IMR-90 (cell line): ENCODE measurements around the gene SASH1. TPM values are rescaled to one million over a fixed set of nuclear protein-coding genes. Genes with fewer than 3 reads are reported as not detected.

Source experiments
- ATAC-seq: fragments of 200-7000 bp; cut with Tn5 transposase; 2 replicates; pipeline ENCODE4 v1.9.1; 2020; ENCODE audit warnings: low read depth, mild to moderate bottlenecking, moderate library complexity
- BruUV-seq: library from RNA; stranded (reverse); fragments of 400-500 nt; replicated peaks from 2 replicates; lab custom pipeline; 2021; lab: Mats Ljungman, UMichigan
- CTCF ChIA-PET: fragments of 300-600 bp; formaldehyde crosslinking; extraction: SDS; loops from one replicate; lab custom pipeline; 2021; ENCODE audit warnings: antibody characterized with exemption; lab: Yijun Ruan, JAX
- POLR2A ChIA-PET: fragments of 300-600 bp; sonication (Branson Sonifier 250); formaldehyde crosslinking; loops from one replicate; lab custom pipeline; 2022; ENCODE audit warnings: antibody characterized with exemption; ENCODE audit not compliant: unreplicated experiment; lab: Charles Lee
- DNase-seq: peaks from one replicate; pipeline ENCODE4 v3.0.0; 2013
- H2AFZ ChIP-seq: replicated peaks from 2 replicates; pipeline ENCODE3; 2013; ENCODE audit warnings: low read length, mild to moderate bottlenecking; ENCODE audit not compliant: poor library complexity
- H2AK5ac ChIP-seq: 2 replicates; pipeline ENCODE4 v1.6.1; 2013; ENCODE audit warnings: low read depth, low read length, inconsistent platforms
- H2AK9ac ChIP-seq: replicated peaks from 2 replicates; pipeline ENCODE3; 2013; ENCODE audit warnings: mild to moderate bottlenecking, low read depth, low read length, moderate library complexity; ENCODE audit not compliant: poor library complexity
- H2BK120ac ChIP-seq: 2 replicates; pipeline ENCODE4 v1.6.1; 2013; ENCODE audit warnings: low read depth, low read length, inconsistent platforms
- H2BK15ac ChIP-seq: 3 replicates; pipeline ENCODE4 v1.6.1; 2013; ENCODE audit warnings: low read depth, low read length, inconsistent platforms
- H2BK20ac ChIP-seq: 2 replicates; pipeline ENCODE4 v1.6.1; 2013; ENCODE audit warnings: low read depth, mild to moderate bottlenecking, inconsistent platforms, low read length, moderate library complexity
- H2BK5ac ChIP-seq: 2 replicates; pipeline ENCODE4 v1.6.1; 2013; ENCODE audit warnings: mild to moderate bottlenecking, low read depth, low read length, inconsistent platforms; ENCODE audit not compliant: poor library complexity, severe bottlenecking
- H3K14ac ChIP-seq: replicated peaks from 2 replicates; pipeline ENCODE4 v1.6.1; 2013; ENCODE audit warnings: low read depth, low read length, inconsistent platforms
- H3K18ac ChIP-seq: 2 replicates; pipeline ENCODE4 v1.6.1; 2013; ENCODE audit warnings: low read depth, low read length, control low read depth
- H3K23ac ChIP-seq: 2 replicates; pipeline ENCODE4 v1.6.1; 2013; ENCODE audit warnings: low read depth, low read length, inconsistent platforms
- H3K27ac ChIP-seq: 2 replicates; pipeline ENCODE4 v1.5.1; 2013; ENCODE audit warnings: mild to moderate bottlenecking, control low read depth, low read length; ENCODE audit not compliant: insufficient read depth
- H3K27me3 ChIP-seq: 2 replicates; pipeline ENCODE4 v1.6.1; 2013; ENCODE audit warnings: low read length; ENCODE audit not compliant: control insufficient read depth, insufficient read depth
- H3K36me3 ChIP-seq: 2 replicates; pipeline ENCODE4 v1.6.1; 2013; ENCODE audit warnings: low read length, mixed read lengths; ENCODE audit not compliant: control insufficient read depth, insufficient read depth
- H3K4ac ChIP-seq: 2 replicates; pipeline ENCODE4 v1.6.1; 2013; ENCODE audit warnings: low read depth, low read length, inconsistent platforms
- H3K4me1 ChIP-seq: 2 replicates; pipeline ENCODE4 v1.6.1; 2013; ENCODE audit warnings: low read length, mixed read lengths; ENCODE audit not compliant: control insufficient read depth, insufficient read depth
- H3K4me2 ChIP-seq: 2 replicates; pipeline ENCODE4 v1.6.1; 2013; ENCODE audit warnings: low read depth, mild to moderate bottlenecking, control low read depth, low read length, moderate library complexity
- H3K4me3 ChIP-seq: 2 replicates; pipeline ENCODE4 v1.5.1; 2013; ENCODE audit warnings: low read depth, mild to moderate bottlenecking, control low read depth, low read length, moderate library complexity; ENCODE audit not compliant: insufficient read depth
- H3K56ac ChIP-seq: 2 replicates; pipeline ENCODE4 v1.6.1; 2013; ENCODE audit warnings: low read length, inconsistent platforms; ENCODE audit not compliant: insufficient read depth; ENCODE audit errors: extremely low read depth
- H3K79me1 ChIP-seq, 2 experiments: 2 replicates each; pipeline ENCODE4 v1.6.1; 2013; ENCODE audit warnings: low read length in 2 of 2, inconsistent platforms in 1 of 2, low read depth in 1 of 2
- H3K9ac ChIP-seq: 2 replicates; pipeline ENCODE4 v1.6.1; 2013; ENCODE audit warnings: low read depth, low read length, control low read depth
- H3K9me1 ChIP-seq: 2 replicates; pipeline ENCODE4 v1.6.1; 2013; ENCODE audit warnings: low read length, inconsistent platforms; ENCODE audit not compliant: insufficient read depth
- H3K9me3 ChIP-seq: 2 replicates; pipeline ENCODE4 v1.6.1; 2013; ENCODE audit warnings: low read length; ENCODE audit not compliant: control insufficient read depth, insufficient read depth
- H4K20me1 ChIP-seq: 2 replicates; pipeline ENCODE4 v1.6.1; 2013; ENCODE audit warnings: low read length, inconsistent platforms; ENCODE audit not compliant: insufficient read depth
- H4K5ac ChIP-seq: 2 replicates; pipeline ENCODE4 v1.6.1; 2013; ENCODE audit warnings: mild to moderate bottlenecking, low read depth, low read length, control low read depth
- H4K8ac ChIP-seq, 2 experiments: 2 replicates each; pipeline ENCODE4 v1.6.1; 2013; ENCODE audit warnings: low read depth in 2 of 2, low read length in 2 of 2, control low read depth in 1 of 2, inconsistent platforms in 1 of 2
- H4K91ac ChIP-seq: 2 replicates; pipeline ENCODE4 v1.6.1; 2013; ENCODE audit warnings: low read depth, low read length, inconsistent platforms; ENCODE audit not compliant: insufficient read depth
- BHLHE40 ChIP-seq: fragments of 150-350 bp; IDR thresholded peaks from 2 replicates; pipeline ENCODE4 v1.6.1; 2016; ENCODE audit warnings: mild to moderate bottlenecking, low read depth, low read length
- CHD1 ChIP-seq: IDR thresholded peaks from 2 replicates; pipeline ENCODE4 v1.6.1; 2012; ENCODE audit warnings: low read depth, low read length, improper control_type of control experiment
- FOS ChIP-seq: fragments of 150-350 bp; IDR thresholded peaks from 2 replicates; pipeline ENCODE4 v1.6.1; 2016; ENCODE audit warnings: low read depth, low read length
- MAFK ChIP-seq: IDR thresholded peaks from 2 replicates; pipeline ENCODE4 v1.6.1; 2012; ENCODE audit warnings: low read depth, low read length, improper control_type of control experiment
- MAZ ChIP-seq: IDR thresholded peaks from 2 replicates; pipeline ENCODE4 v1.6.1; 2012; ENCODE audit warnings: low read depth, mild to moderate bottlenecking, low read length, improper control_type of control experiment, moderate library complexity, borderline replicate concordance
- MXI1 ChIP-seq: IDR thresholded peaks from 2 replicates; pipeline ENCODE4 v1.6.1; 2012; ENCODE audit warnings: low read depth, mild to moderate bottlenecking, low read length, moderate library complexity, borderline replicate concordance
- RAD21 ChIP-seq: IDR thresholded peaks from 2 replicates; pipeline ENCODE4 v1.6.1; 2012; ENCODE audit warnings: low read length, improper control_type of control experiment
- RFX5 ChIP-seq: IDR thresholded peaks from 2 replicates; pipeline ENCODE4 v1.8.0; 2012; ENCODE audit warnings: low read depth, mild to moderate bottlenecking, low read length, moderate library complexity
- SMC3 ChIP-seq: fragments of 150-350 bp; IDR thresholded peaks from 2 replicates; pipeline ENCODE4 v1.6.1; 2016; ENCODE audit warnings: low read depth, mild to moderate bottlenecking, antibody characterized with exemption, low read length, moderate library complexity
- WGBS, 2 experiments: methylation state at CpG; one replicate each; pipeline versions ENCODE4 v1.1.5 to v1.1.7; 2013; ENCODE audit warnings: missing lambda C conversion rate in 2 of 2; ENCODE audit not compliant: insufficient read length in 1 of 2; ENCODE audit errors: extremely low coverage in 2 of 2; 5-methylcytosine and 5-hydroxymethylcytosine counted together
- dilution Hi-C: fragments of 300-500 bp; cut with HindIII; formaldehyde crosslinking; loops from one replicate; pipeline ENCODE4 v1.14.3; 2018; ENCODE audit warnings: low sequenced_read_pairs; ENCODE audit not compliant: unreplicated experiment
- in situ Hi-C: fragments of 300-500 bp; cut with MboI; formaldehyde crosslinking; loops from 3 replicates; pipeline ENCODE4 v1.14.3; 2019; ENCODE audit warnings: low sequenced_read_pairs, inconsistent platforms, mixed read lengths
- intact Hi-C: fragments of 100-400 bp; cut with micrococcal nuclease; formaldehyde crosslinking; loops from 2 replicates; pipeline ENCODE4 v1.10.0; 2022
- polyA plus RNA-seq, 3 experiments: library from polyadenylated mRNA; depleted of rRNA; stranded (reverse); fragments of >200 nt; gene quantifications; 2 replicates each; pipeline ENCODE4 v1.2.3, GENCODE V29; 2012; ENCODE audit warnings: low replicate concordance in 1 of 3
- total RNA-seq: library from RNA; depleted of rRNA; stranded (reverse); fragments of >200 nt; gene quantifications from 2 replicates; pipeline ENCODE4 v1.2.3, GENCODE V29; 2012
- TF ChIP-seq, protein P1 (sequence below): fragments of 150-350 bp; IDR thresholded peaks from 2 replicates; pipeline ENCODE4 v1.6.1; 2016; ENCODE audit warnings: low read depth, mild to moderate bottlenecking, low read length, moderate library complexity, borderline replicate concordance
- TF ChIP-seq, protein P2 (sequence below): fragments of 150-350 bp; IDR thresholded peaks from 2 replicates; pipeline ENCODE4 v1.6.1; 2017; ENCODE audit warnings: mild to moderate bottlenecking, antibody characterized with exemption, low read length, low read depth

Gene SASH1
- total and polyA plus RNA-seq, 2 of the 4 experiments (the other 2 are of a cell fraction) = 11.6 to 16.5 TPM

DNA sequence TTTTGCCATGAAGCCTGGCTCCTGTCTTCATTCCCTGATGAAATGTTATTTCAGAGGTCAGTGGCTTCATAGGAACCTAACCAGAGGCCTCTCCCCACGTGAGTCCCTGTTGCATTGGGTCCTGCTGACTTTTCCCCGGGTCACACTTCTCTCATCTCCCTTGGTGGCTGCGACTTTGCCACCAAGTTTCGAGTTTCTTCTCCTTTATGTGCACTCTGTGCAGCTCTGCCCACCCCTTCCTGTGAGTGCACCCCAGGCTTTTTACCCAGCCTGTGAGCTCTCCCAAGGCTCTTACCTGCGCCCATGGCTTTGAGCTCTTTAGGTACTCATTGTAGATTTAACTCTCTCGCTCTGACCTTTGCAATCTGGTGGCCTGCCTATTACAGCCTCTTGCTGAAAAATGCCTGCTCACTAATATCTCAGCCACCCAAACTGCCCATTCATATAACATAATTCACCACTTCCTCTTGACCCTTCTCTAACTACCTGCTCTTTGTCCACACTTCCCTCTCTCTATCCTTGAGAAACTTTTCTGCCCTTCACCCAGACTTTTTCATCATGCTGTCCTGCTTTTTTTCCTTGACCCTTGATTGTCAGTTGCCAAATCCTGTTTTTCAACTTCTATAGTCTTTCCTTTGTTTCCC is 105.9 kb downstream of the SASH1 start:
- BruUV-seq = no TSS peak
- peaks cover 11% of the 10 kb centered on the region for H3K9me1 ChIP-seq
- H3K36me3 ChIP-seq = peaks cover 4% of the 10 kb centered on the region; the same call in 1 of the 2 replicates
- in situ Hi-C loops (no loop called here), intact Hi-C loops (no loop called here), dilution Hi-C loops (no loop called here)
- H3K9ac ChIP-seq = no peak overlapping the region
- no peak overlapping the region for H2AFZ ChIP-seq
- H3K27me3 ChIP-seq = no peaks in the 10 kb centered on the region
- no peak overlapping the region for H3K18ac ChIP-seq
- H3K56ac ChIP-seq = no peak overlapping the region
- H3K4me1 ChIP-seq = peaks cover 6% of the 10 kb centered on the region
- no peak overlapping the region for H3K14ac ChIP-seq
- WGBS, 2 experiments = 97% methylated on average over 4 of the region's 6 CpGs; no CpG with 5 or more reads in 1 of the 2 experiments
- no peak overlapping the region for H3K23ac ChIP-seq
- ATAC-seq (no peak), DNase-seq (no peak)
- no peak overlapping the region for H4K5ac ChIP-seq
- H3K27ac ChIP-seq = no peak overlapping the region
- no peak overlapping the region for H3K4me2 ChIP-seq
- no peaks in the 10 kb centered on the region for H3K9me3 ChIP-seq
- H4K20me1 ChIP-seq = no peaks in the 10 kb centered on the region
- no peak overlapping the region for H2BK15ac ChIP-seq
- peak overlapping the region in 1 of 2 experiments; percentile 22; a peak in 1 of 4 replicates for H4K8ac ChIP-seq
- TF ChIP-seq, protein P1, sequence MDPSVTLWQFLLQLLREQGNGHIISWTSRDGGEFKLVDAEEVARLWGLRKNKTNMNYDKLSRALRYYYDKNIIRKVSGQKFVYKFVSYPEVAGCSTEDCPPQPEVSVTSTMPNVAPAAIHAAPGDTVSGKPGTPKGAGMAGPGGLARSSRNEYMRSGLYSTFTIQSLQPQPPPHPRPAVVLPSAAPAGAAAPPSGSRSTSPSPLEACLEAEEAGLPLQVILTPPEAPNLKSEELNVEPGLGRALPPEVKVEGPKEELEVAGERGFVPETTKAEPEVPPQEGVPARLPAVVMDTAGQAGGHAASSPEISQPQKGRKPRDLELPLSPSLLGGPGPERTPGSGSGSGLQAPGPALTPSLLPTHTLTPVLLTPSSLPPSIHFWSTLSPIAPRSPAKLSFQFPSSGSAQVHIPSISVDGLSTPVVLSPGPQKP = no peak
- no peak for TF ChIP-seq MAZ
- no peak for TF ChIP-seq FOS
- TF ChIP-seq BHLHE40 = no peak
- no peak for TF ChIP-seq RFX5
- TF ChIP-seq MXI1 = no peak
- TF ChIP-seq MAFK = no peak
- no peak for TF ChIP-seq CHD1
- no peak for TF ChIP-seq SMC3
- TF ChIP-seq, protein P2, sequence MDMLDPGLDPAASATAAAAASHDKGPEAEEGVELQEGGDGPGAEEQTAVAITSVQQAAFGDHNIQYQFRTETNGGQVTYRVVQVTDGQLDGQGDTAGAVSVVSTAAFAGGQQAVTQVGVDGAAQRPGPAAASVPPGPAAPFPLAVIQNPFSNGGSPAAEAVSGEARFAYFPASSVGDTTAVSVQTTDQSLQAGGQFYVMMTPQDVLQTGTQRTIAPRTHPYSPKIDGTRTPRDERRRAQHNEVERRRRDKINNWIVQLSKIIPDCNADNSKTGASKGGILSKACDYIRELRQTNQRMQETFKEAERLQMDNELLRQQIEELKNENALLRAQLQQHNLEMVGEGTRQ = no peak
- TF ChIP-seq RAD21 = no peak
- H3K4me3 ChIP-seq = no peak overlapping the region
- peaks cover 22 to 63% of the 10 kb centered on the region in 2 experiments for H3K79me1 ChIP-seq
- no peak overlapping the region for H2AK9ac ChIP-seq
- H3K4ac ChIP-seq = 0 out of 2 replicates have a peak overlapping the region, but pooled peaks have one; percentile 1
- H2AK5ac ChIP-seq = peak overlapping the region; percentile 29
- no peak overlapping the region for H2BK5ac ChIP-seq
- ChIA-PET CTCF (no interaction called here), POLR2A (no interaction called here)
- no peak overlapping the region; the same call in 1 of the 2 replicates for H2BK20ac ChIP-seq
- no peak overlapping the region for H4K91ac ChIP-seq
- no peak overlapping the region for H2BK120ac ChIP-seq
